ENCODE results near the gene ART1.
"Not testable (repeated sequence)": the region's sequence is repeated elsewhere in the genome, so short reads cannot be mapped to it uniquely, and the experiment has no call there.

Gene ART1, protein sequence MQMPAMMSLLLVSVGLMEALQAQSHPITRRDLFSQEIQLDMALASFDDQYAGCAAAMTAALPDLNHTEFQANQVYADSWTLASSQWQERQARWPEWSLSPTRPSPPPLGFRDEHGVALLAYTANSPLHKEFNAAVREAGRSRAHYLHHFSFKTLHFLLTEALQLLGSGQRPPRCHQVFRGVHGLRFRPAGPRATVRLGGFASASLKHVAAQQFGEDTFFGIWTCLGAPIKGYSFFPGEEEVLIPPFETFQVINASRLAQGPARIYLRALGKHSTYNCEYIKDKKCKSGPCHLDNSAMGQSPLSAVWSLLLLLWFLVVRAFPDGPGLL

DNA sequence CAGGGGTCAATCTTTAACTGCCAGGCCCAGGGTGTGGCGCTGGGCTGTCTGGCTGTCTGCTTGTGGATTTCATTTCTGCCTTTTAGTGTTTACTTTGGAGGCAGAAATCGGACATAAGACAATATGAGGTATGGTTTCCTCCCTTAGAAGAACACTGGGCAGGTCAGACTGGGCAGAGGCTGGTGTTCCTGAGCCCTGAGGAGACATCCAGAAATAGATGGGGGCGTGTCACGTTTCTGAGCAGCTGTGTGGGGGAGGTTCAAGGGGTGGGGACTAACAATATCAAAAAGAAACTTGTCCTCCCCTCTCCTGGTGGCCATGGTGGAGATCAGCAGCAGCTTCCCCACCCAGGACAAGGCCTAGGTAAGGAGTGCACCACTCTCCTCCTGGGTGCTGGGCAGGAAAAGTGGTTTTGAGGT is at the start of gene ART1:
Gene ART1, plus strand, starts transcription at position 312 of the 419 bp plus-strand sequence. CDS start 14,086 bp downstream, outside the sequence.
- DNase-seq (ENCODE audit: low read depth), result no peak

DNA sequence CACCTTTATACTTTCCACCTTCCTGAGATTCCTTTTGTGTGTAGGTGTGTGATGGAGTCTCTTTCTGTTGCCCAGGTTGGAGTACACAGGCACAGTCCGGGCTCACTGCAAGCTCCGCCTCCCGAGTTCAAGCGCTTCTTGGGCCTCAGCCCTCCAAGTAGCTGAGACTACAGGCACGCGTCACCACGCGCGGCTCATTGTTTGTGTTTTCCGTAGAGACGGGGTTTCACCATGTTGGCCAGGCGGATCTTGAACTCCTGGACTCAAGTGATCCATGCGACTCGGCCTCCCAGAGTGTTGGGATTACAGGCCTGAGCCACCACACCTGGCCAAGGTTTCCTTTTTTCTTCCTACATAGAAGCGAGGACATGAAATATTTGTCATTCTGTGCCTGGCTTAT is 47.2 kb upstream of the ART1 start:
- DNase-seq (ENCODE audit: low read depth), result not testable (repeated sequence)

DNA sequence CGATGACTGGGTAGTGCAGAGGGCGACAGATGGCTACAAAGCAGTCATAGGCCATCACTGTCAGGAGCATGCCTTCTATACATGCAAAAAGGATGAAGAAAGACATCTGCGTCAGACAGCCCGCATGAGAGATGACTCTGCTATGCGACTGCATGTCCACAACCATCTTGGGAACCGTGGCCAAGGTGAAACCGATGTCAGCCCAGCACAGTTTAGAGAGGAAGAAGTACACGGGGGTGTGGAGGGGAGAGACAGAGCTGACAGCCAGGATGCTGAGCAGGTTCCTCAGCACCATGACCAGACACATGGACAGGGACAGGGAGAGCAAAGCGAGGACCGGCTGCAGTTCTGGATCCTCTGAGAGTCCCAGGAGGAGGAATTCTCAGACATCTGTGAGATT is 44.7 kb upstream of the ART1 start:
- DNase-seq (ENCODE audit: low read depth), result not testable (repeated sequence)

DNA sequence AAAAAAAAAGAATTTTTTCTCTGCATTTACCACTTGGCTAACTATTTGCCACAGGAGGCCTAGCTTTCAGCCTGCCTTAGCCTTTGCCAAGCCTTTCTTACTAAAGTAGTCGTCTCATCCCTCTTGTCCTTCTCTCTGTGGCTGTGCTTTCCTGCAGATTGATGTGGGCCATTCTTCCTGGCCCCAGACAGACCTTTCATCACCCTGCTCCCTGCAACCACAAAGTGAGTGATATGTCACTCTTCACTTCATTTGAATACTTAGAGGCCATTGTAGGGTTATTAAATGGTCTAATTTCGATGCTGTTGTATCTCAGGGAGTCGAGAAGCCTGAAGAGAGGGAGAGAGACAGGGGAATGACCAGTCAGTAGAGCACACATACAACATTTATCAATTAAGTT is 40.8 kb upstream of the ART1 start:
- no peak for DNase-seq (ENCODE audit: low read depth)

DNA sequence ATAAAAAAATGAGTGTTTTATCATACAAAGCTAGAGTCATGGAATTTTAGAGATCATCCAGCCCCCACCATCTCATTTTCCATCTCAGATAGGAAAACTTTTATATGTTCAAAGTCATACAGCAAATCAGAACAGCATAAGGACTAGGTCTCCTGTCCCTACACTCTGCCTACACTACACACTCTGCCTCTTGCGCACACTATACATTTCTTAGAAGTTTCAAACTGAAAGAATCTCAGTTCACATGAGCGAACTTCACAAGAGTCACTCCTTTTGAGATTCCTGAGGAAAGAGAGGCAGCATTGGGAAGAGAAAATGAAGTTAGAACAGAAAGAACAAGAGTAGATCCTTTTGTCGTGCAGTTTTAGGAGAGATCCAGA is 39.7 kb upstream of the ART1 start:
- no peak for DNase-seq (ENCODE audit: low read depth)

DNA sequence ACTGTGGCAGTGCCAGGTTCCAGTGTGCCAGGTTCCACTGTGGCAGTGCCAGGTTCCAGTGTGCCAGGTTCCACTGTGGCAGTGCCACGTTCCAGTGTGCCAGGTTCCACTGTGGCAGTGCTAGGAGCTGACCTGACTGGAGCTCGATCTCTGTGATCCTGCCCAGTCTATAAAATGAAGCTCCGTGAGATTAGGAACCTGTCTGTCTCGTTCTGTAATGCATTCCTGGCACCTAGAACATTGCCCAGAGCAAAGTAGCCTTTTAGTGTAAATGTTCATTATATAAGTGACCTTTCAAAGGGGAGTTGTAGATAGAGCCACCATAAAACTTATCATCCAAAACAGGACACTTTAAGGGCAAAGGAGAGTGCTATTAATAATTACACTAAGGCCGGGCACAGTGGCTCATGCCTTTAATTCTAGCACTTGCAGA is 39.1 kb upstream of the ART1 start:
- no peak for DNase-seq (ENCODE audit: low read depth)

DNA sequence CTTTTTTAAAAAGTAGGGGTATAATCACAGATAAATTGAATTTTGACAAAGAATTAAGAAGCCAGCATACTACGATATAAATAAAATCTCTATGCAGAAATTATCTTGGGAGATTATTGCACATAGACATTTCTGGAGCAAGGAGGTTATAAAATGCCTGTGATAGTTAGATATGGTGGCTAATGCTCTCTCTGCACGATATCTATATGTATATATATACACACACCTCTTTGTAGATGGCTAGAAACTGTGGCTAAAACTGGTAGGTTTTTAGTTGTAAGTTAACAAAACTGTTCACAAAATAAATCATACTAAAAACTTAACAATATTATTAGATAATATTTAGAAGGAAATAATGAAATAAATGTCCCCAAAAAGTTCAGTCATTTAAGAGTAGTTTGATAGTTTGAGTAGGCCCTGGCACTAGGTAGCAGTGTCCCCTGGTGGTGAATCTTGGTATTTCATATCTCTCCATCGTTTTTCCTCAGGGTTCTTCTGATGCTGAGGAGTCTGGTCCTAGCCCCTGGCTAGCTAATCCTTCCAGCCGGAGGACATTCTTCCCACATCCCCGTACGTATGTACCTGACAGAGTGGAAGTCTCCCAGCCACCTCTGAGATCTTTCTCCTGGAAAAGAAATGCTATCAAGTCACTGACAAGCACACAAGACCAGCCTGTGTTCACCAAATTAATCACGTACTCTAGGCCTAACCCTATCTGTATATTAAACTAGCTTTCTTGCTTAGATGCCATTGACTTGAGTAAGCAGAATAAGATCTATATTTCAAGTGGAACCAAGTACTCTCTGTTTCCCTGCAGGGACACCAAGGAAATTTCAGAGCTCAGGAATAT is 35.3 kb upstream of the ART1 start:
- peak; percentile 13 for DNase-seq (ENCODE audit: low read depth)

DNA sequence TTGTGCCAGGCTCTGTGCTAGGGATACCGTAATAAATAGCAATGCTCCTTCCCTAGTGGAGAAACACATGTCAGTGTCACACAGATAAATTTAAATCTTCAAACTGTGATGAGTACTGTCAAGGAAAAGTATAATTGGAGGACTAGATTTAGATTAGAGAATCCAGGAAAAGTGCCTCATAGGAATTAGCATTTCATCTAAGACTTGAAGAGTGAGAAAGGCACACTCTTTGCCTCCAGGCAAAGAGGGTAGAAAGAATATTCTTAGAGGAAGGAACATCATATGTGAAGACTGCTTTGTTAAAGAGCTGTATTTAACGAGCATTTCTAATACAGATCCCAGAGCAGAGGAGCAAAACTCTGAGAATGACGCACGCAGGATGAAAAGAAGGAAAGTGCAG is 34.1 kb upstream of the ART1 start:
- no peak for DNase-seq (ENCODE audit: low read depth)

DNA sequence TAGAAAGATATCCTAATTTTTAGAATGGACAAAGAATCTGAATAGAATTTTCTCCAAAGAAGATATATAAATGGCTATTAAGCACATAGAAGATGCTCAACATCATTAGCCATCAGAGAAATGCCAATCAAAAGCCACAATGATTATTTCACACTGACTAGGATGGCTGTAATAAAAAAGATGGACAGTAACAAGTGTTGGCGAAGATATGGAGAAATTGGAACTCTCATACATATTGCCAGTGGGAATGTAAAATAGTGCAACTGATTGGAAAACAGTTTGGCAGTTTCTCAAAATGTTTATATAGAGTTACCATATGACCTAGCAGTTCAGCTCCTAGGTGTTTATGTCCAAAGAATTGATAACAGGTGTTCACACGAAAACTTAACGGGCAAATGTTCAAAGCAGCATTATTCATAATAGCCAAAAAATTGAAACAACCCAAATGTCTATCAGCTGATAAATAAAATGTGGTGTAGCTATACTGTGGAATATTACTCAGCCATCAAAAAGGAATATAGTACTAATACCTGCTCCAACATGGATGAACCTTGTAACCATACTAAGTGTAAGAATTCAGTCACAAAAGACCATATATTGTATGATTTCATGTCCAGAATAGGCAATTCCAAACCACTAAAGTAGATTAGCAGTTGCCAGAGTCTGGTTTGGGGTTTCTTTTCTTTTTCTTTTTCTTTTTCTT is 32.8 kb upstream of the ART1 start:
- DNase-seq (ENCODE audit: low read depth), result no peak

DNA sequence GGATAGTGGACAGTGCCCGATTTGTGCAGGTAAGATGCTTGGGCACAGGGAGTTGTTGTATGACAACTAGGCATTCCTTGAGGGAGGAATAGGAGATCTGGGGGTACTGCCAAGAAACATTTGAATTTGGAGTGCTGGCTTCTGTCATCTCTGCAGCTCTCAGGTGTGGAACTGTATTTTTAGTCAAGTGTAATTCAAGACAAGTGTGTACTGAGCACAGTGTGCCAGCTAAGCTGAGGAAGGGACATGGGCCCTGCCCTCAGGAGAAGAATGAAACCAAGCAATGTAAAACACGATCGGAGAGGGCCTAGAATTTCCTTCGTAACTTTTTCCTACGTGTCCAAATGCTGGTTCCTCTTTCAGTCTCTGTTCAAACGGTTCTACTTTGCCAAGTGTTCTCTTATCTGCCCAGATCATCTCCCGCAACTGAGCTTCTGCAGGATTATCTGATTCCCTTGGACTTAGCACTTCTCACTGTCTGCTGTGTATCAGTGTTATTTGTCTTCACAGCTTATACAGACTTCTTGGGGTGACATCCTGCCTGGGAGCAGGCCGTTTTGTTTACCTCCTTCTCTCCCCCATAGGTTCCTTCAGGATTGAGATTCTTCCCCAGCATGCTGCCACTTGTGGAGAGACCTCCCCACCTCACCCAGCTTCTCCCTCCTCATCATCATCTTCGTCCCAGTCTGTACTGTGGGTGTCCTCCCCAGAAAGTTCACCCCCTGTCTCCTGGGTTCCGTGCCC is 30.8 kb upstream of the ART1 start:
- DNase-seq (ENCODE audit: low read depth), result no peak

DNA sequence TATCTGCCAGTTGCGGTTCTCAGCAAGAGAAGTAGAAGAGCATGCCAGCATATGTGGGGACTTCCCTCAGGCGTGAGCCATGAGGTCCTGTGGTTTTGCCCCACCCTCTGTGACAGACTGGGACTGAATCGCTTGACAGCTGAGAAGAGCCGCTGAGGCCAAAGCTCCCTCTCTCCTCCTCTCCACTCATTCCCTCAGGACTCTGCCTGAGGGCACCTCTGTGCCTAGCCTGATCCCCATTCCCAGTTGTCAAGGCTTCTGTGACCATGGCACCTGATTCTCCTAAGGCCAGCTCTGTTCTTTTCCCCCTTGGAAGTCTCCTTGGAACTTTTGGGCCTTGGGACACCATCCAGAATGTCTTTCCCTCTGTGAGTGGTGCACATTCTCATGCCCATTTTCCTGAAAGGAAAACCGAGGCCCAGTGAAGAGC is 30.2 kb upstream of the ART1 start:
- DNase-seq (ENCODE audit: low read depth), result no peak

DNA sequence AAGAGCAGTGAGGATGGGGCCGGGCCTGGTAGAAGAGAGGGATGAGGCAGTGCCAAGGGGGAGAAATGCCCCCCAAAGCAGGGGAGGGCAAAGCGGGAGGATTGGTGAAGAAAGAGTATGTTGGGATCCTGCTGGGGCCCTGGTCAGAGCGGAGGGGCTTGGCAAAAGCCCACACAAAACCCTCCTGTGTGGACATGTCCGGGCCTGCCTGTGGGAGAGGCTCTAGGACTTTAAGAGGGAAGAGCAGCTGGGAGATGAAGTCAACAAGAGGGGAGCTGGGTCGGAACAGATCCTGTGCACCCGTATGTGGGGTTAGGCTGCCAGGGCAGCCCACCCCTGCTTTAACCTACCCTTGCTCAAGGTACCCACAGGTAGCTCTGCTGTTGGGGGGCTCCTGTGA is 28.9 kb upstream of the ART1 start:
- DNase-seq (ENCODE audit: low read depth), result no peak

DNA sequence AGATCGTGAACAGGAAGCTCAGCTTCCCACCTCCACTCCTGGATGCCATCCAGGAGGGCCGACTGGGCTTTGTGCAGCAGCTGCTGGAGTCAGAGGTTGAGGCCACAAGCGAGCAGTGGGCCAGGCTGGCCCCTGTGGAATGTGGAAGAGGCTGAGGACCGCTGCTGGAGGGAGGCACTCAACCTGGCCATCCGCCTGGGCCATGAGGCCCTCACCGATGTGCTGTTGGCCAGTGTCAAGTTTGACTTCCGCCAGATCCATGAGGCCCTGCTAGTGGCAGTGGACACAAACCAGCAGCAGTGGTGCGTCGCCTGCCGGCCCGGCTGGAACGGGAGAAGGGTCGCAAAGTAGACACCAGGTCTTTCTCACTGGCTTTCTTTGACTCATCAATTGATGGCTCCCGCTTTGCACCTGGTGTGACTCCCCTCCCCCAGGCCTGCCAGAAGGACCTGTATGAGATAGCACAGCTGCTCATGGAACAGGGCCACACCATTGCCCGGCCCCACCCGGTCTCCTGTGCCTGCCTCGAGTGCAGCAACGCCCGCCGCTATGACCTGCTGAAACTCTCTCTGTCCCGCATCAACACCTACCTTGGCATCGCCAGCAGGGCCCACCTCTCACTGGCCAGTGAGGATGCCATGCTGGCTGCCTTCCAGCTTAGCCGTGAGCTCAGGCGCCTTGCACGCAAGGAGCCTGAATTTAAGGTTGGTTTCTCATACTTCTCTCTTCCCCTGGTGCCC is 28.0 kb upstream of the ART1 start:
- DNase-seq (ENCODE audit: low read depth), result no peak

DNA sequence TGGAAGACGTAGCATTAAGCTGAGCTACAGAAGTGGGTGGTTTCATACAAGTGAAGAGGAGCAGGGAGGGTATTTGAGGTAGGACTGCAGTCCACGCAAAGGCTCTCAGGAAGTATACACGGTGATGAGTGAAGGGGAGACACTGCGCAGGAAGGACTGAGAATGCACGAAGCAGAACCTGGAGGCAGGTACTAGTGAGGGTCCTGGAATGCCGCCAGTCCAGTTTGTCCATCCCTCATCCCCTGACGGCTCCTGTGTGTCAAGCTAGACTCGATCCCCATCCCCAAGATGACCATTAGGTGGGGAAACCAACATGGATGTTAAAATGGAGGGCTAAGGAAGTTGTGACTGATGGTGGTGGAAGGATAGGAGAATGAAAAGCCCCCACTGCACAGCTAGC is 26.9 kb upstream of the ART1 start:
- no peak for DNase-seq (ENCODE audit: low read depth)

DNA sequence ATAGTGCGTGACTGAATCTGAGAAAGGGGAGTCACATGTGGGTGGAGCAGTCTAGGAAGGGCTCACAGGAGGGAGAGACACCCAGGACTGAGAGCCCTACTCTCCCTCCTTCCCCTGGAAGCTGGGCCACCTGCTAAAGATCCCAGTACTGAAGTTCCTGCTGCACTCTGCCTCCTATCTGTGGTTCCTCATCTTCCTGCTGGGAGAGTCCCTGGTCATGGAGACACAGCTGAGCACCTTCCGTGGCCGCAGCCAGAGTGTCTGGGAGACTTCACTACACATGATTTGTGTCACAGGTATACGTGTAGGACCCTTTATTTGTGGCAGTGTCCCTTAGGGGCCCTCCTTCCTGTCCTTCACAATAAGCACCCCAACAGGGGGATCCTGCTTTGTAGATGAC is 22.4 kb upstream of the ART1 start:
- DNase-seq (ENCODE audit: low read depth), result no peak

DNA sequence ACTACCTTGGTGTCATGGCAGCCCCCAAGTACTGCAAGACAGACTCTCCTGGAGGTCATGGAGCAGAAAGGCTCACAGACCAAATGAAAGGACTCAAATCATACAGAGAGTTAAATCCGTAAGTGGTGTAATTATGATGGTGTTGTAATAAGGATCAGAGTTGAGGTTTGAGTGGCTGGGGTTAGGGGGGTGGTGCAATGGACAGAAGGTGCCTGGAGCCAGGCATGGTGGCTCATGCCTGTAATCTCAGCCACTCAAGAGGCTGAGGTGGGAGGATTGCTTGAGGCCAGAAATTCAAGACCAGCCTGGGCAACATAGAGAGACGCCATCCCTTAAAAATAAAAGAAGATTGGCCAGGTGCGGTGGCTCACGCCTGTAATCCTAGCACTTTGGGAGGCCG is 21.8 kb upstream of the ART1 start:
- DNase-seq (ENCODE audit: low read depth), result no peak

DNA sequence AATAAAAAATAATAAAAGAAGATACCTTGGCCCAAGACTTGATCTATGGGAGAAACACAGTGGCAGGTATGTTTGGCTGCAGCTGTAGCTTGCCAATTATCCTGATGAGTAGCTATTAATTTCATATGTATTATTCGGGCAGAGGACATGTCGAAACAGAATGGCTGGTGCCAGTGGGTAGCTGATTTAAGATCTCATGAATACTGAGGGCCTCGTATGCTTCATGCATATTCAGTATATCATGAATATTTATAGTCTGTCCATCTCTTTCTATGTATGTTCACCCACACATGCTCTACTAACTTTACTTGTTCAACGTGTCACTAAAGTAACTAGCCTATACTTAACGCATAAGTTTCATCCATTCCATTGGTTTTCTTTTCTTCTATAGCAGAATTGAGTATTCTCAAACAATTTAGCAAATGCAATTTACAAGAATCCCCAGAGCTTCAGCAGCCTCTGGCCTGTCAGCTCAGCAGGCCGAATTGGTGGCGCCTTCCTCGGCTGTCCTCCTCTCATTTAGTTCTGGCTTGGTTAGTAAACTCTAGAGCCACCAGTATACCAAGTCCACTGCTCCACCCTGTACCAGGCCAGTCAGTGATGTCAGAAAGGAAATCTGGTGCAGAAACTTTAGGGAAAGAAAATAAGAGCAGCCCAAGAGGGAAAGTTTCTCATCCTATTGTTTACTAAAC is 21.0 kb upstream of the ART1 start:
- DNase-seq (ENCODE audit: low read depth), result no peak

DNA sequence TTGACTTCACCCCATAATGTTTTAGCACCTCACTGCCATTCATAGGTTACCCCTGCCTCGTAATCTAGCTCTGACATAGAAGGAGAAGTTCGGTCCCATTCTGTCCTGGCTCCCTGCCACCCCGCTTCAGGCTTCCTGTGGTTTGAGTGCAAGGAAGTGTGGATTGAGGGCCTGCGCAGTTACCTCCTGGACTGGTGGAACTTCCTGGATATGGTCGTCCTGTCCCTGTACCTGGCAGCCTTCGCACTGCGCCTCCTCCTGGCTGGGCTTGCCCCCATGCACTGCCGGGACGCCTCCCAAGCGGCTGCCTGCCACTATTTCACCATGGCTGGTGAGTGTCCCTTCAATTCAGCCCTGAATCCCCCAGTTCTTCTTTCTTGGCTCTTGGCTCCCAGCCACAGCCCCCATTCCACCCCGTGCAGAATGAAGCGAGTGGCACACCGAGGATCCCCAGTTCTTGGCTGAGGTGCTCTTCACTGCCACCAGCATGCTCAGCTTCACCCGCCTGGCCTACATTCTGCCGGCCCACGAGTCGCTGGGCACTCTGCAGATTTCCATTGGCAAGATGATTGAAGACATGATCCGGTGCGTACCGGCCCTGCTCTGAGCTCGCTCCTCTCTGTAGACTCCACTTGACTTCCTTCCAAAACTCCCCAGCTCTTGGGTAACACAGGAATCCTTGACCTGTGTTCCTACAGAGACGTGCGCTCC is 18.5 kb upstream of the ART1 start:
- no peak for DNase-seq (ENCODE audit: low read depth)

DNA sequence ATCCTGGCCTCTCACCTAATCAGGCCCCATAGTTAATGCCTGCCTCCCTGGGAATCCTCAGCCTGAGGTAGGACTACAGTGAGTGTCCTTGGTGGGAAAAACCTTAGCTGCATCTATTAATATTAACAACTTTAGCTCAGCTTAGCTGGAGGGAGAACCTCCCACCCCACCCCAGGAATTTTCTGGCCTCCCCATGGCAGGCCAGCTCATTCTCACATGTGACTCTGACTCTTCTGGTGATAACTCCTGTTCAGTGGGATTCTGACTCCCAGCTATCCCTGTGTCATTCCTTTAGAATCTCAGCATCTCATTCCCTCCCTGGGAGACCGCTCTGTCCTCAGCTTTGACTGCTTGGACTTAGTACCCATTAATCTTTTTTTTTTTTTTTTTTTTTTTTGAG is 17.6 kb upstream of the ART1 start:
- DNase-seq (ENCODE audit: low read depth), result peak; percentile 70

DNA sequence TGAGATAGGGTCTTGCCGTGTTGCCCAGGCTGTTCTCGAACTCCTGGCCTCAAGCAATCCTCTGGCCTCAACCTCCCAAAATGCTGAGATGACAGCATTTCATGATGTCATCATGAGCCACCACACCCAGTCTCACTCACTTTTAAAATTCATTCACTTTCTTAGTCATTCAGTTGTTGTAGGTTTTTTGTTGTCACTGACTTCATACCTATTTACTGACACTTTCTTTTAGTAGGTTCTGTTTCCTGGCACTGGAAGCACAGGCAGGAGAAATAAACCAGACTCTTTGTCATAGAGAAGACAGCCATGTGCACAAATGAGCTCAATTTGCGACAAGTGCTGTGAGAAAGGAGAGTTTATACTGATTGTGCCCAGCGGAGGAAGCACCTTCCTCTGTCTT is 13.6 kb upstream of the ART1 start:
- no peak for DNase-seq (ENCODE audit: low read depth)
